Skin epidermis (tissue), 12 donors: ENCODE measurements around the gene PRKAB1.
A peak's percentile ranks its signal among the peaks of the same experiment; 100 is the strongest.
"Not testable (repeated sequence)": the region's sequence is repeated elsewhere in the genome, so short reads cannot be mapped to it uniquely, and the experiment has no call there.

Experiments used
- H3K27ac ChIP-seq, 21 experiments: fragments of 200-600 bp; sonication (generic) in 11 of 21; one replicate each; pipeline ENCODE4 v1.5.0; 2020; ENCODE audit warnings: mild to moderate bottlenecking in 3 of 21, inconsistent platforms in 2 of 21, moderate library complexity in 2 of 21
- H3K4me3 ChIP-seq, 7 experiments: fragments of 200-600 bp; sonication (generic) in 2 of 7; one replicate each; pipeline ENCODE4 v1.5.0; 2020; ENCODE audit warnings: inconsistent platforms in 2 of 7, mild to moderate bottlenecking in 2 of 7, moderate library complexity in 1 of 7

The PRKAB1 gene

DNA sequence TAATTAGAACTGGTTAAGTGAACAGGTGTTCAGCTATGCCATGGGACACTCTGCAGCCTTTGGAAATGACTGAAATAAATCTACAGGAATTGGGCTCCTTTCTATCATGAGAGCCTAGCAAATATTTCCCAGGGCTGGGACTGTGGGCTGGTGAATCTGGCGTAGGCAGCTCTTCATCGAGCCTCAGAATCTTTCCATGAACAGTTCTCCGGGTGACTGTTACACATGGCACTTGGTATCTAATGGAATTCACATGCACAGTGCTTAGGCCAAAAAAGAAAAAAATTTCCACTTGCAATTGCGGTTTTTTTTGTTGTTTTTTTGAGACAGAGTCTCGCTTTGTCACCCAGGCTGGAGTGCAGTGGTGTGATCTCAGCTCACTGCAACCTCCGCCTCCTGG, 32.1 kb downstream of the PRKAB1 start:
- no peak overlapping the region for H3K27ac ChIP-seq
- no peak overlapping the region for H3K4me3 ChIP-seq

DNA sequence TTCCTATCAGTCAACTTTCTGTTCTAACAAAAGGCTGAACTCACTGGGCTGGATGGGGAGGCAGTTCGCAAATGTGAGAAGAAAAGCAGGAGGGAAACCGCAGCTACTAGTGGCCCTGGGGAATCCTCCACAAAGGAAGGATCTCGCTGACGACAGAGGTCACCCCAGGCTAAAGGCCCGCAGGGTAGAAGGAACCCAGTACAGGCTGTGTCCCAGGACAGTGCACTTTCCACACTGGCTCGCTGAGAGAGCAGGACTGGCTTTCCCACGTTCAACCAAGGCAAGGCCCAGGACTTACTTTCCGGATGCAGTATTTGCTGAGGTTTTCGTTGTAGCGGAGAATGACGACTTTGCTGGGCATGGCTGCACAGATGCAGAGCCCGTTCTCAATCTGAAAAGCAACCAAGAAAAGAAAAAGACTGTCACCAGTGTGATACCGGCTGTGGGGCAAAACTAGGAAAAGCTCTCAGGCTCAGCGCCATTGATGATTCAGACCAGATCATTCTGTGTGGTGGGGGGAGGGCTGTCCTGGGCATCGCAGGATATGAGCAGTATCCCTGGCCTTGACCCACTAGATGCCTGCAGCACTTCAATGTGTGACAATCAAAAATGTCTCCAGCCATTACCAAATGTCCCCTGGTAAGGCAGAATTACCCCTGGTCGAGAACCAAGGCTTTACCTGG, 36.3 kb downstream of the PRKAB1 start:
- peak overlapping the region in 5 of 21 experiments; percentile 2 to 59 (median 10) for H3K27ac ChIP-seq
- no peak overlapping the region for H3K4me3 ChIP-seq

DNA sequence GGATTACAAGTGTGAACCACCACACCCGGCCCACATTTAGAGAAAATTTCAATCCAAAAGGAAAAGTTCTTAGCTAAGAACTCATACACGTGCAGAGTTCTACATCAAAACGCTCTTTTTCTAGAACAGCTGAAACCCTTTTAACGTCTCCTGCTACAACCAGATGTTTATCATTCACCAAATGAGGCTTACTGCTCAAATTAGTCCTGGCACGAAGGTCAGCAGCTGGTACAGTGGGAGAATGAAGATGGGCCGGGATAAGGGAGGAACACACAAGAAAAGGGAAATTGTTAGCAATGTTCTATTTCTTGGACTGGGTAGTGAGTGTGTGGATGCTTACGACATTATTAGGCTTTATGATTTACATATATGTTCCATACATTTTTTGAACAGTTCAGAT, 37.2 kb downstream of the PRKAB1 start:
- Histone ChIP-seq H3K4me3 (no peak overlapping the region), H3K27ac (no peak overlapping the region)

- H3K27ac ChIP-seq, H3K4me3 ChIP-seq: not testable (repeated sequence)
These were observed 38.5 kb downstream of the PRKAB1 start for GRCh38 chr12:119706427-119706826.

DNA sequence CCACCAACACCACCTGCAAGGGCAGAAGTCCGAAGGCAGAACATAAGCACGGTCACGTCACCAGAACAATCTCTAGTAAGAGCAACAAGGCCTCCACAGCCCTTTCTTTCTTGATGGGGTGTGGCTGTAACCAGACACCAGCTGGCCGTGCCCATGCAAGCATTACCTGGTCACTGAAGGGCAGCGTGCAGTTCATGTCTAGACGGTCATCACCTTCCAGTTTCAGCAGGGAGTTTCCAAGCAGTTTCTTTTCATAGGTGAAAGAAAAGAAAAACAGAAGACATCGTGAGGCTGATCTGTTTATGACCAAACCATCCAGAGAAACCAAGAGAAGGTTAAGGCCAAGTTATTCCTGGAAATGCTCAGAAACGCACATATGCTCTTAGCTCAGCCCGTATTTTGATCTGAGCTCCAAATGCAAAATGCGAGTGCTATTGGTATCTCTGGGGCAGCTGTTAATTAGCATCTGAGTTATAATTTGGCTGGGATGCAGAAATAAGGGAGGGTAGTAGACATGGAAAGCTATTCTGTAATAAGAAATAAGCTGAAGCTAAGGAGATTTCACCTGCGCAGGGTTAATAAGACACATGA, 42.5 kb downstream of the PRKAB1 start:
- Histone ChIP-seq H3K4me3 (no peak overlapping the region), H3K27ac (peak overlapping the region in 2 of 21 experiments; percentile 15 to 31)

GRCh38 chr12:119710965-119711551, 43.1 kb downstream of the PRKAB1 start:
- H3K4me3 ChIP-seq: no peak overlapping the region
- H3K27ac ChIP-seq: peak overlapping the region in 2 of 21 experiments; percentile 15 to 31

DNA sequence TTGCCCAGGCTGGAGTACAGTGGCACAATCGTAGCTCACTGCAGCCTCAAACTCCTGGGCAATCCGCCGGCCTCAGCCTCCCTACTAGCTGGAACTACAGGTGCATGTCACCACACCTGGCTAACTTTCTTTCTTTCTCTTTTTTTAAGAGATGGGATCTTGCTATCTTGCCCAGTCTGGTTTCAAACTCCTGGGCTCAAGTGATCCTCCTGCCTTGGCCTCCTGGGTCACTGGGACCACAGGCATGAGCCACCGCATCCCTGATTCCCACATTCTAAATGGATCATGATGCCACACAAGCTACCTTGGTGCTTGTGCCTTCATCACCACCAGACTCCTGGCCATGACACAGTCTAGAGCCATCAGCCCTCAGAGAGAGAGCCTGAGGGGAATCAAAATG, 43.8 kb downstream of the PRKAB1 start:
- Histone ChIP-seq H3K27ac (no peak overlapping the region), H3K4me3 (no peak overlapping the region)

GRCh38 chr12:119712721-119713120, 44.8 kb downstream of the PRKAB1 start:
- H3K4me3 ChIP-seq: no peak overlapping the region
- no peak overlapping the region for H3K27ac ChIP-seq

GRCh38 chr12:119713551-119714031, 45.7 kb downstream of the PRKAB1 start:
- H3K4me3 ChIP-seq: no peak overlapping the region

DNA sequence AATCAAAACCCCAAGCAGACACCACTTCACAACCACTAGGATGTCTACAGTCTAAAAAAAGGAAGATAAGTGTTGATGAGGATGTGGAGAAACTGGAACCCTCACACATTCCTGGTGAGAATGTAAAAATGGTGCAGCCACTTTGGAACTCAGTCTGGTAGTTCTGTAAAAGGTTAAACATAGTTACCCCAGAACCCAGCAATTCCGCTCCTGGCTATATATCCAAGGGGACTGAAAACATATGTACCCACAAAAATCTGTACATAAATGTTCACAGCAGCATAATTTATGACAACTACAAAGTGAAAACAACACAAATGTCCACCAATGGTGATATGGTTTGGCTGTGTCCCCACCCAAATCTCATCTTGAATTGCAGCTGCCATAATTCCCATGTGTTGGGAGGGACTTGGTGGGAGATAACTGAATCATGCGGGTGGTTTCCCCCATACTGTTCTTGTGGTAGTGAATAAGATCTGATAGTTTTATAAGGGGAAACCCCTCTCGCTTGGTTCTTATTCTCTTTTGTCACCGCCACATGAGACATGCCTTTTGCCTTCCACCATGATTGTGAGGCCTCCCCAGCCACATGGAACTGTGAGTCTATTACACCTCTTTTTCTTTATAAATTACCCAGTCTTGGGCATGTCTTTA, 46.8 kb downstream of the PRKAB1 start:
- H3K27ac ChIP-seq: no peak overlapping the region
- H3K4me3 ChIP-seq: no peak overlapping the region

More at GRCh38 chr12:119713551-119714031, 45.7 kb downstream of the PRKAB1 start:
- peak overlapping the region in 2 of 21 experiments; percentile 17 to 27 for H3K27ac ChIP-seq

DNA sequence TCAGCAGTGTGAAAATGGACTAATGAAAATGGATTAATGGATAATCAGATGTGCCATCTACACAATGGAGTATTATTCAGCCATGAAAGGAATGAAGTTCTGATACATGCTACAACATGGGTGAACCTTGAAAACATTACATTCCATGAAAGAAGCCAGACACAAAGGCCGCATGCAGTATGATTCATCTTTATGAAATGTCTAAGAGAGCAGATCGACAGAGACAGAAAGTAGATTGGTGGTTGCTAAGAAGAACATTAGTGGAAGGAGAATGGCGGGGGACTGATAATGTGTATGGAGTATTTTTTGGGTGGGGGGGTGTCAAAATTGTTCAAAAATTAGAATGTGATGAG, 47.3 kb downstream of the PRKAB1 start:
- Histone ChIP-seq H3K4me3 (no peak overlapping the region), H3K27ac (no peak overlapping the region)

DNA sequence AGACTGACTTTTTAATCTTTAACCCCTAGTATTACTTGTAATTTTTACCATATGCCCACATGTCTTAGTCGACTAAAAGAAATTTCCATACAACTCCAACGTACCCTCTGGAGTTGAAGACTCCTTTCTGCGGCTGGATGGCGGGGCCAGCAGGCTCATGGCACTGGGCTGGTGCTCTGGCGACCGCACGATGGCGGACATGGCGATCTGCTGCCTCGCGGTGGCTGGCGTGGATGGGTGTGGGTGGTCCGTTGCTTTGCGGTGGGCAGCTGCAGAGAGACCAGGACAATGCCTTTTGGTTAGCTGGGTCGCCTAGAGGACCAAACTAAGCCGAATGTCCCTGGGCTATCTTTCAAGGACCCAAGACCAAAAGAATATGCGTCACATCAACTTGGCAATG, 50.2 kb downstream of the PRKAB1 start:
- Histone ChIP-seq H3K4me3 (no peak overlapping the region), H3K27ac (no peak overlapping the region)

- Histone ChIP-seq H3K27ac (no peak overlapping the region), H3K4me3 (no peak overlapping the region)
These were observed 52.4 kb downstream of the PRKAB1 start for GRCh38 chr12:119720349-119720748.

DNA sequence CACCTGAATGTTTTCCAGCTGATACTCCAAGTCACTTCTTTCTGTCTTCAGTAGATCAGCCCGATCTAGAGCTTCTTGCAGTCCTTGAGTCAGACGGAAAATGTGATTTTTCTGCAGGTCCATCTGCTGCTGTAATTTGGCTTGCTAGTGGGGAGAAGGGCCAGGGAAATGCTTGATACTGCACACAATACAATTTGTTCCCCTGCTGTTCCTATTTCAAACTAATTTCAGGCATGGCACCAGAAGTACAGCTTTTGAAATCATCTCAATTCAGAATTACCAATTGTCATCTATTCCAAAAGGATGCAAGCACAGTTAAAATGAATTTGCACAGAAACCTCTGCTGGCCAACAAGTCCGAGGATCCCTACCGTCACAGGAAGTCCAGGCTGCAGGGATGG, 53.4 kb downstream of the PRKAB1 start:
- Histone ChIP-seq H3K27ac (no peak overlapping the region), H3K4me3 (no peak overlapping the region)

- H3K4me3 ChIP-seq: no peak overlapping the region
- H3K27ac ChIP-seq: no peak overlapping the region
These were observed 57.6 kb downstream of the PRKAB1 start for GRCh38 chr12:119725523-119725922.

- Histone ChIP-seq H3K4me3 (no peak overlapping the region), H3K27ac (no peak overlapping the region)
These were observed 59.9 kb downstream of the PRKAB1 start for GRCh38 chr12:119727600-119728443.

- no peak overlapping the region for H3K4me3 ChIP-seq
- no peak overlapping the region for H3K27ac ChIP-seq
These were observed 60.5 kb downstream of the PRKAB1 start for GRCh38 chr12:119728444-119728745.

- no peak overlapping the region for H3K27ac ChIP-seq
- H3K4me3 ChIP-seq: no peak overlapping the region
These were observed 61.9 kb downstream of the PRKAB1 start for GRCh38 chr12:119729871-119730270.

GRCh38 chr12:119730381-119730780, 62.4 kb downstream of the PRKAB1 start:
- Histone ChIP-seq H3K4me3 (no peak overlapping the region), H3K27ac (no peak overlapping the region)
